MM.1S (cell line): ENCODE data around the gene DSN1.

Source experiments
- DNase-seq: peaks from one replicate; pipeline ENCODE4 v3.0.0-alpha.2; 2015
- H2AFZ ChIP-seq: fragments of 300-600 bp; sonication (generic); 2 replicates; pipeline ENCODE4 v1.6.0; 2016; ENCODE audit warnings: antibody characterized with exemption, low read length
- H3F3A ChIP-seq: fragments of 300-600 bp; sonication (generic); 2 replicates; pipeline ENCODE4 v1.6.1; 2016; ENCODE audit warnings: mild to moderate bottlenecking, antibody characterized with exemption, low read length, moderate library complexity, mixed read lengths; ENCODE audit not compliant: insufficient read depth
- H3K27ac ChIP-seq: fragments of 300-600 bp; sonication (generic); 2 replicates; pipeline ENCODE4 v1.5.1; 2016; ENCODE audit warnings: mild to moderate bottlenecking, low read length
- H3K27me3 ChIP-seq: fragments of 300-600 bp; sonication (generic); replicated peaks from 2 replicates; pipeline ENCODE4 v1.6.0; 2016; ENCODE audit warnings: low read length; ENCODE audit not compliant: insufficient read depth
- H3K36me3 ChIP-seq: fragments of 300-600 bp; sonication (generic); replicated peaks from 2 replicates; pipeline ENCODE4 v1.6.1; 2016; ENCODE audit warnings: mild to moderate bottlenecking, low read length, mixed read lengths; ENCODE audit not compliant: insufficient read depth
- H3K4me1 ChIP-seq: fragments of 300-600 bp; sonication (generic); 2 replicates; pipeline ENCODE4 v1.6.1; 2016; ENCODE audit warnings: low read length, mixed read lengths
- H3K4me2 ChIP-seq: fragments of 300-600 bp; sonication (generic); 2 replicates; pipeline ENCODE4 v1.6.0; 2016; ENCODE audit warnings: low read depth, low read length
- H3K4me3 ChIP-seq: fragments of 300-600 bp; sonication (generic); 2 replicates; pipeline ENCODE4 v1.5.1; 2016; ENCODE audit warnings: low read length, mixed read lengths
- H3K79me2 ChIP-seq: fragments of 300-600 bp; sonication (generic); 2 replicates; pipeline ENCODE4 v1.6.1; 2016; ENCODE audit warnings: mixed run types, low read length, mixed read lengths
- H3K9ac ChIP-seq: fragments of 300-600 bp; sonication (generic); 2 replicates; pipeline ENCODE4 v1.6.1; 2016; ENCODE audit warnings: low read length, mixed read lengths
- H3K9me2 ChIP-seq: fragments of 300-600 bp; sonication (generic); replicated peaks from 2 replicates; pipeline ENCODE4 v1.6.1; 2016; ENCODE audit warnings: mild to moderate bottlenecking, low read length, mixed read lengths; ENCODE audit not compliant: insufficient read depth
- H3K9me3 ChIP-seq: fragments of 300-600 bp; sonication (generic); replicated peaks from 2 replicates; pipeline ENCODE4 v1.6.1; 2016; ENCODE audit warnings: mild to moderate bottlenecking, low read length, mixed read lengths; ENCODE audit not compliant: insufficient read depth
- H4K20me1 ChIP-seq: fragments of 300-600 bp; sonication (generic); 2 replicates; pipeline ENCODE4 v1.6.1; 2016; ENCODE audit warnings: mild to moderate bottlenecking, low read length, moderate library complexity, mixed read lengths; ENCODE audit not compliant: insufficient read depth
- CTCF ChIP-seq: fragments of 300-600 bp; sonication (generic); IDR thresholded peaks from 2 replicates; pipeline ENCODE4 v1.5.1; 2016; ENCODE audit warnings: antibody characterized with exemption, low read length, mixed read lengths
- EZH2 ChIP-seq: fragments of 300-600 bp; sonication (generic); optimal IDR thresholded peaks from 2 replicates; pipeline ENCODE3; 2017; ENCODE audit warnings: low read depth, mild to moderate bottlenecking, antibody characterized with exemption, low read length, mixed read lengths
- EZH2phosphoT487 ChIP-seq: fragments of 300-600 bp; sonication (generic); IDR thresholded peaks from 2 replicates; pipeline ENCODE4 v1.6.1; 2018; ENCODE audit warnings: antibody characterized with exemption, low read length

DSN1 gene

GRCh38 chr20:36784116-36784515 is 10.6 kb upstream of the DSN1 start:
- H3F3A ChIP-seq, result no peaks in the 10 kb centered on the region
- DNase-seq, result no peak
- no peaks in the 10 kb centered on the region for H3K36me3 ChIP-seq
- no peaks in the 10 kb centered on the region for H3K4me1 ChIP-seq
- H2AFZ ChIP-seq, result no peak overlapping the region
- H4K20me1 ChIP-seq, result no peaks in the 10 kb centered on the region
- H3K9me2 ChIP-seq, result no peaks in the 10 kb centered on the region
- no peak overlapping the region for H3K27ac ChIP-seq
- TF ChIP-seq EZH2, result no peak
- TF ChIP-seq EZH2phosphoT487, result no peak
- no peak for TF ChIP-seq CTCF
- no peak overlapping the region for H3K9ac ChIP-seq
- no peak overlapping the region for H3K4me2 ChIP-seq
- H3K79me2 ChIP-seq, result no peaks in the 10 kb centered on the region
- H3K9me3 ChIP-seq, result no peaks in the 10 kb centered on the region
- H3K4me3 ChIP-seq, result no peak overlapping the region
- H3K27me3 ChIP-seq, result no peaks in the 10 kb centered on the region

GRCh38 chr20:36779656-36780025 is 6.1 kb upstream of the DSN1 start:
- DNase-seq, result no peak
- Histone ChIP-seq H3K9ac (no peak overlapping the region), H3K79me2 (no peaks in the 10 kb centered on the region), H3K4me3 (no peak overlapping the region), H3F3A (0 out of 2 replicates have a peak, but pooled peaks cover 6% of the 10 kb centered on the region), H3K27ac (no peak overlapping the region), H4K20me1 (no peaks in the 10 kb centered on the region), H2AFZ (no peak overlapping the region), H3K9me3 (no peaks in the 10 kb centered on the region), H3K4me1 (no peaks in the 10 kb centered on the region), H3K27me3 (no peaks in the 10 kb centered on the region), H3K36me3 (no peaks in the 10 kb centered on the region), H3K9me2 (no peaks in the 10 kb centered on the region), H3K4me2 (no peak overlapping the region)
- TF ChIP-seq EZH2 (no peak), EZH2phosphoT487 (no peak), CTCF (no peak)

GRCh38 chr20:36778831-36779655 is 5.5 kb upstream of the DSN1 start:
- Histone ChIP-seq H2AFZ (no peak overlapping the region), H3K9me2 (no peaks in the 10 kb centered on the region), H3K36me3 (no peaks in the 10 kb centered on the region), H3K9me3 (no peaks in the 10 kb centered on the region), H4K20me1 (no peaks in the 10 kb centered on the region), H3K4me1 (no peaks in the 10 kb centered on the region), H3K27ac (no peak overlapping the region), H3K4me3 (no peak overlapping the region), H3K79me2 (no peaks in the 10 kb centered on the region), H3F3A (0 out of 2 replicates have a peak, but pooled peaks cover 6% of the 10 kb centered on the region), H3K9ac (no peak overlapping the region), H3K4me2 (no peak overlapping the region), H3K27me3 (no peaks in the 10 kb centered on the region)
- no peak for DNase-seq
- no peak for TF ChIP-seq EZH2phosphoT487
- no peak for TF ChIP-seq EZH2
- TF ChIP-seq CTCF, result no peak
